Measurements from ENCODE around the gene SF1.

GRCh38 chr11:64771861-64772260, 6.5 kb downstream of the SF1 start:
- no peak for TF ChIP-seq REST (IDR thresholded peaks at IDR 0.05; ENCODE audit: insufficient read depth in 1 of 2, low read depth in 2 of 2, low read length in 1 of 2)
- TF ChIP-seq CTCF (IDR thresholded peaks at IDR 0.05) = no peak
- no peak for TF ChIP-seq POLR2AphosphoS5 (IDR thresholded peaks at IDR 0.05; ENCODE audit: low read depth, low read length)
